GM23248 (cell line): Measurements from ENCODE around the gene AKAP12. TPM values are rescaled to one million over a fixed set of nuclear protein-coding genes. Genes with fewer than 3 reads are reported as not detected.
A peak's percentile ranks its signal among the peaks of the same experiment; 100 is the strongest.

Source experiments
- DNase-seq: peaks from one replicate; pipeline ENCODE4 v3.0.0-alpha.2; 2015
- H2AFZ ChIP-seq: fragments of 200-600 bp; sonication (generic); 2 replicates; pipeline ENCODE4 v1.6.1; 2016; ENCODE audit warnings: antibody characterized with exemption
- H3F3A ChIP-seq: fragments of 200-600 bp; sonication (generic); 2 replicates; pipeline ENCODE4 v1.6.1; 2016; ENCODE audit warnings: mild to moderate bottlenecking, antibody characterized with exemption, mixed run types; ENCODE audit not compliant: insufficient read depth
- H3K27ac ChIP-seq: fragments of 200-600 bp; sonication (generic); 2 replicates; pipeline ENCODE4 v1.5.1; 2016; ENCODE audit warnings: mild to moderate bottlenecking
- H3K27me3 ChIP-seq: fragments of 200-600 bp; sonication (generic); replicated peaks from 2 replicates; pipeline ENCODE4 v1.6.1; 2016; ENCODE audit warnings: mild to moderate bottlenecking; ENCODE audit not compliant: insufficient read depth
- H3K36me3 ChIP-seq: fragments of 200-600 bp; sonication (generic); 2 replicates; pipeline ENCODE4 v1.6.1; 2016; ENCODE audit warnings: low read depth, mild to moderate bottlenecking
- H3K4me1 ChIP-seq: fragments of 200-600 bp; sonication (generic); 2 replicates; pipeline ENCODE4 v1.6.1; 2016; ENCODE audit warnings: mild to moderate bottlenecking; ENCODE audit not compliant: insufficient read depth
- H3K4me2 ChIP-seq: fragments of 200-600 bp; sonication (generic); one replicate; pipeline ENCODE4 v1.6.1; 2016; ENCODE audit warnings: mild to moderate bottlenecking; ENCODE audit not compliant: unreplicated experiment
- H3K4me3 ChIP-seq: fragments of 200-600 bp; sonication (generic); 2 replicates; pipeline ENCODE4 v1.5.1; 2016; ENCODE audit warnings: mild to moderate bottlenecking
- H3K79me2 ChIP-seq: fragments of 200-600 bp; sonication (generic); 2 replicates; pipeline ENCODE4 v1.6.1; 2016; ENCODE audit warnings: mild to moderate bottlenecking; ENCODE audit not compliant: insufficient read depth
- H3K9ac ChIP-seq: fragments of 200-600 bp; sonication (generic); 2 replicates; pipeline ENCODE4 v1.6.1; 2016; ENCODE audit warnings: mild to moderate bottlenecking
- H3K9me2 ChIP-seq: fragments of 200-600 bp; sonication (generic); 2 replicates; pipeline ENCODE4 v1.6.1; 2016; ENCODE audit warnings: mixed run types, mild to moderate bottlenecking, moderate library complexity; ENCODE audit not compliant: insufficient read depth
- H3K9me3 ChIP-seq: fragments of 200-600 bp; sonication (generic); one replicate; pipeline ENCODE4 v1.6.1; 2017; ENCODE audit warnings: low read depth
- H4K20me1 ChIP-seq: fragments of 200-600 bp; sonication (generic); 2 replicates; pipeline ENCODE4 v1.6.0; 2016; ENCODE audit not compliant: insufficient read depth
- EZH2 ChIP-seq: fragments of 200-600 bp; sonication (generic); IDR thresholded peaks from 2 replicates; pipeline ENCODE4 v1.6.1; 2018; ENCODE audit warnings: antibody characterized with exemption, mild to moderate bottlenecking; ENCODE audit not compliant: insufficient read depth, poor library complexity, severe bottlenecking
- EZH2phosphoT487 ChIP-seq: fragments of 200-600 bp; sonication (generic); IDR thresholded peaks from 2 replicates; pipeline ENCODE4 v1.6.1; 2018; ENCODE audit warnings: antibody characterized with exemption, moderate library complexity, mild to moderate bottlenecking, low read depth; ENCODE audit not compliant: insufficient read depth
- WGBS, 2 experiments: methylation state at CpG; one replicate each; pipeline ENCODE4 v1.1.6; 2015 to 2017; ENCODE audit warnings: low lambda C conversion rate in 2 of 2, low coverage in 1 of 2; ENCODE audit errors: missing lambda C conversion rate in 2 of 2; 5-methylcytosine and 5-hydroxymethylcytosine counted together
- in situ Hi-C: fragments of 300-500 bp; cut with MboI; formaldehyde crosslinking; loops from 2 replicates; pipeline ENCODE4 v1.15.0; 2020
- polyA plus RNA-seq: library from polyadenylated mRNA; unstranded; fragments of >200 nt; fragmentation: Nextera tagmentation; extraction: Ambion mirVana; gene quantifications from 2 replicates; pipeline ENCODE4 v1.2.1, GENCODE V29; 2016
- total RNA-seq: library from RNA; depleted of rRNA; stranded (reverse); fragments of >200 nt; shearing (Covaris generic); gene quantifications from 2 replicates; pipeline ENCODE4 v1.2.3, GENCODE V29; 2014

The AKAP12 gene
- total and polyA plus RNA-seq, 2 experiments from 2014 or later: 15.7 to 24.6 TPM

DNA sequence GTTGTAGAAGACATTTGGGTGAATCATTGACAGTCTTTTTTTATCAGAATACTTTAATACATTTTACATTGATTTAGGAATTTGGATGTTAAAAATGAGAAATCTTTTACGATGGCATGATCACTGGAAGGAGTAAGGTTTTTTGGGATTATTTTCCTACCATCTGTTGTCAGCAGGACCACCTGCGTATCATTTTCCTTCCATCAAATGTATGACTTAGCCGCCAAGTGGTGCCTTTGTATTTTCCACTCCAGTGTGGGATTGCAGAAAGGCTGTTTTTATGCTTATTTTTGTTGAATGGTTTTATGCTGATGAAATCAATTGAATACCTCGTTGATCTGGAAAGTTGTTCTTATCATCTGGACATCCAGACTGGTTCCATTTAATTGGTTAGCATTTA, 35.8 kb downstream of the AKAP12 start:
- H3K4me2 ChIP-seq: peak overlapping the region; percentile 59
- H4K20me1 ChIP-seq: no peaks in the 10 kb centered on the region
- H3K27ac ChIP-seq: peak overlapping the region; percentile 63
- peaks cover 24% of the 10 kb centered on the region for H3F3A ChIP-seq
- no peak for TF ChIP-seq EZH2phosphoT487
- TF ChIP-seq EZH2: no peak
- H3K27me3 ChIP-seq: no peaks in the 10 kb centered on the region
- no peak for DNase-seq
- no peaks in the 10 kb centered on the region for H3K9me3 ChIP-seq
- no peak overlapping the region; the same call in 1 of the 2 replicates for H3K9ac ChIP-seq
- WGBS, 2 experiments: 74 to 75% methylated on average over 4 of the region's 4 CpGs
- H3K4me3 ChIP-seq: no peak overlapping the region
- H3K9me2 ChIP-seq: no peaks in the 10 kb centered on the region
- peaks cover 10% of the 10 kb centered on the region for H3K4me1 ChIP-seq
- H3K79me2 ChIP-seq: no peaks in the 10 kb centered on the region
- H2AFZ ChIP-seq: no peak overlapping the region
- in situ Hi-C loops: no loop called here
- no peaks in the 10 kb centered on the region for H3K36me3 ChIP-seq

DNA sequence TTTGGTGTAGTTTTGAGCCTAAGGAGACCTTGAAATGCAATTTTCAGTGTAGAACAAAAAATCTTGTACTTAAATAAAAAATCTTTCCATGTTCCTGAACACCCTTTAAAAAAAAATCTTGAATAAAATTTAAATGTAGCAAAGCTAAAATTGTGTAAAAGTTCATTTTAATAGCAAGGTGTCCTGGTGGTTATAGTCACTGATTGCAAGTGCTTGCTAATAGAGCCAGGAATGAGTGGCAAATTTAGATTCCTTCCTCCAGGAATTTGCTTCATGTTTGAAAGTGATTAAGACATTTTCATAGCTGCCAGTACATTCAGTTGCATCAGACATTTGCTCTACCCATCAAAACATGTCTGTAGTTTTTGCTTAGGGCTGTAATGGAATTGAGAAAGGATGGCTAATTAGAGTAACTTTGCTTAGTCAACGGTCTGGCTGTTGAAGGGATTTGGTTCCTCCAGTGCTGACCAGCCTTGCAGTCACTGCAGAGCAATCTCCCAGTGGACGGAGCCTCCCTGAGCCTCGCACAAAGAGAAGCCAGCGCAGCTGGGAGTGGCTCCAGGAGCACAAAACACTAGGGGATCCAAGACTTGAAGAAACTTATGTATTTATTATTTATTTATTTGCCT, 36.5 kb downstream of the AKAP12 start:
- Histone ChIP-seq H3K36me3 (no peaks in the 10 kb centered on the region), H3K9ac (peak overlapping the region; percentile 51), H3K27me3 (no peaks in the 10 kb centered on the region), H3F3A (peaks cover 24% of the 10 kb centered on the region), H3K4me1 (peaks cover 10% of the 10 kb centered on the region), H3K9me2 (no peaks in the 10 kb centered on the region), H3K4me2 (peak overlapping the region; percentile 59), H3K4me3 (peak overlapping the region; percentile 14), H3K79me2 (no peaks in the 10 kb centered on the region), H2AFZ (peak overlapping the region; percentile 43), H3K27ac (peak overlapping the region; percentile 63), H4K20me1 (no peaks in the 10 kb centered on the region), H3K9me3 (no peaks in the 10 kb centered on the region)
- in situ Hi-C loops: no loop called here
- peak; percentile 92 for DNase-seq
- WGBS, 2 experiments: 3 to 5% methylated on average over 4 of the region's 4 CpGs
- no peak for TF ChIP-seq EZH2phosphoT487
- no peak for TF ChIP-seq EZH2

DNA sequence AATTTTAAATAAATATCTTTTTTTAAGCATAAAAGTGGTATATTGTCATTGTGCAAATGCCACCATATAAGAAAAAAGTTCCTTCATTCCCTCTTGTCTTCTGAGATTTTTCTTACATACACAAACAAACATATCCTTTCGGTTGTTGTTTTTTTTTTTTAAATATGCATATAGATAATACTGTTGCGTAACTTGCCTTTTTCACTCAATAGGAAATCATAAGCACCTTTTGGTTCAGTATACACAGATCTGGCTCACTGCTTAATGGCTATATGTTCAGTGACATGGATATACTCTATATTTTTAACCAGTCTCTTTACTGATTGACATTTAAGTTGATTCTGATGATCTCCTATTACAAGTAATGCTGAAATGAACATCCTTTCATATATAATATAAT, 40.1 kb downstream of the AKAP12 start:
- Histone ChIP-seq H3K4me2 (no peak overlapping the region), H3K4me3 (no peak overlapping the region), H3F3A (peaks cover 24% of the 10 kb centered on the region), H3K27me3 (no peaks in the 10 kb centered on the region), H4K20me1 (no peaks in the 10 kb centered on the region), H3K4me1 (peaks cover 10% of the 10 kb centered on the region), H3K9me2 (no peaks in the 10 kb centered on the region), H3K79me2 (no peaks in the 10 kb centered on the region), H3K9me3 (no peaks in the 10 kb centered on the region), H3K9ac (no peak overlapping the region), H3K27ac (no peak overlapping the region), H3K36me3 (no peaks in the 10 kb centered on the region), H2AFZ (no peak overlapping the region)
- TF ChIP-seq EZH2 (no peak), EZH2phosphoT487 (no peak)
- in situ Hi-C loops: no loop called here
- no peak for DNase-seq
- 98% methylated on average over 2 of the region's 2 CpGs for WGBS, 2 experiments

DNA sequence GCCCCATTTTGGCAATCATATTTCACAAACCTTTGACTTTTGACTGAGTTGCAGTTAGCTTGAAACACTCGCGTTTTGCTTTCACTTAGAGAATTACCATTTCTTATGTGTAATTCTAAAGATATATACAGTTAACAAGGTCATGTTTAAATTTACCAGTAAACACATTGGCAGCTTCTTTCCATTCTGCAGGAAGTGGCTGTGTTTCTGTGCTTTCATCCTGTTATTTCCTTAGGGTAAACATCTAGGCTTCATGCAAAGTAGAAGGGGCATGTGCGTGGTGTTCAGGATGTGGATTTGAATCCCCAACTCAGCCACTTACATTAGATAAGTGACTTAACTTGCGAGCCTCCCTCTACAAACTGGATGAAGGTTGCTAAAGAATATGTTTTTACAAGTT, 41.1 kb downstream of the AKAP12 start:
- Histone ChIP-seq H2AFZ (no peak overlapping the region), H3K27me3 (no peaks in the 10 kb centered on the region), H3K9me2 (no peaks in the 10 kb centered on the region), H3K4me2 (no peak overlapping the region), H4K20me1 (no peaks in the 10 kb centered on the region), H3K4me1 (peaks cover 15% of the 10 kb centered on the region), H3K27ac (no peak overlapping the region), H3K9ac (no peak overlapping the region), H3K4me3 (no peak overlapping the region), H3F3A (peaks cover 20% of the 10 kb centered on the region), H3K9me3 (no peaks in the 10 kb centered on the region), H3K79me2 (no peaks in the 10 kb centered on the region), H3K36me3 (no peaks in the 10 kb centered on the region)
- 75 to 79% methylated on average over 4 of the region's 4 CpGs for WGBS, 2 experiments
- TF ChIP-seq EZH2phosphoT487 (no peak), EZH2 (no peak)
- DNase-seq: no peak
- in situ Hi-C loops: no loop called here

DNA sequence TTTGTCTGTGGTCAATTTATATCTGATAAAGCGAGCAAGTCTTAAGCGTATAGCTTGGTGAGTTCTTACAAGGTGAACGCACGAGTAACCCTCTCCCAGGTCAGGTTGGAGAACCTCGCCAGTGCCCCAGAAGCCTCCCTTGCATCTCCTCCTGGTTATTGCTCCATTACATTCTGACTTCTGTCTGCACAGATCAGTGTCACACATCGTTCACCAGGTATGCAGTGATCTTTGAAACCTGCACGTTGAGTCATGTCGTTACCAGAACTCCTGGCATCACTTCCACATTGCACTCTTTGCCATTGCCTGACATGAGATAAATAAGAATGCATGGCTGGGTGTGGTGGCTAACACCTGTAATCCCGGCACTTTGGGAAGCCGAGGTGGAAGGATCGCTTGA, 44.2 kb downstream of the AKAP12 start:
- Histone ChIP-seq H4K20me1 (no peaks in the 10 kb centered on the region), H3K36me3 (no peaks in the 10 kb centered on the region), H3K9ac (no peak overlapping the region), H3K4me3 (no peak overlapping the region), H3K4me2 (no peak overlapping the region), H3K79me2 (no peaks in the 10 kb centered on the region), H3K9me2 (no peaks in the 10 kb centered on the region), H2AFZ (no peak overlapping the region), H3K4me1 (peaks cover 6% of the 10 kb centered on the region), H3K27ac (no peak overlapping the region), H3K27me3 (no peaks in the 10 kb centered on the region), H3F3A (0 out of 2 replicates have a peak, but pooled peaks cover 3% of the 10 kb centered on the region), H3K9me3 (no peaks in the 10 kb centered on the region)
- in situ Hi-C loops: no loop called here
- no peak for DNase-seq
- TF ChIP-seq EZH2phosphoT487 (no peak), EZH2 (no peak)
- 97 to 98% methylated on average over 11 of the region's 11 CpGs for WGBS, 2 experiments
